Activated CD4-positive, alpha-beta memory T cell treated with anti-CD3 and anti-CD28 coated beads, Interleukin-2, amount 10 ng/mL, durations not matched to agents 7 days and 5 days (primary cell): ENCODE data around the gene PIM1. TPM values are rescaled to one million over a fixed set of nuclear protein-coding genes. Genes with fewer than 3 reads are reported as not detected.

Experiments
- CTCF ChIA-PET: fragments of 350-600 bp; sonication (Branson Sonifier 250); formaldehyde crosslinking; loops from one replicate; lab custom pipeline; 2021; ENCODE audit warnings: antibody characterized with exemption, inconsistent platforms; lab: Charles Lee
- POLR2A ChIA-PET: fragments of 350-600 bp; sonication (Branson Sonifier 250); formaldehyde crosslinking; loops from one replicate; lab custom pipeline; 2021; ENCODE audit warnings: antibody characterized with exemption; lab: Charles Lee
- DNase-seq: peaks from one replicate; pipeline ENCODE4 v3.0.0-alpha.2; 2020
- H3K27ac Mint-ChIP-seq: one replicate; pipeline ENCODE4 v1.8.0; 2021; ENCODE audit warnings: mild to moderate bottlenecking, mixed read lengths
- H3K27me3 Mint-ChIP-seq: one replicate; pipeline ENCODE4 v1.8.0; 2021; ENCODE audit warnings: mixed read lengths
- H3K36me3 Mint-ChIP-seq: one replicate; pipeline ENCODE4 v1.8.0; 2021; ENCODE audit warnings: low read depth, mixed read lengths
- H3K4me1 Mint-ChIP-seq: one replicate; pipeline ENCODE4 v1.8.0; 2021; ENCODE audit warnings: mixed read lengths
- H3K4me3 Mint-ChIP-seq: one replicate; pipeline ENCODE4 v1.8.0; 2021; ENCODE audit warnings: mild to moderate bottlenecking, mixed read lengths
- H3K9me3 Mint-ChIP-seq: one replicate; pipeline ENCODE4 v1.8.0; 2021; ENCODE audit warnings: mixed read lengths
- total RNA-seq, 2 experiments: library from RNA; stranded (reverse); gene quantifications; one replicate each; pipeline ENCODE4 v1.2.3, GENCODE V29; 2021

Gene PIM1
- total RNA-seq, 2 experiments from 2014 or later = 497 to 505 TPM

GRCh38 chr6:37140145-37140544 is 29.8 kb upstream of the PIM1 start:
- H3K27ac Mint-ChIP-seq = no peak overlapping the region
- H3K36me3 Mint-ChIP-seq = no peaks in the 10 kb centered on the region
- CTCF ChIA-PET = interaction anchor here (0.7 kb wide), 2 partner anchors 21 to 47 kb away, joined by 3 to 4 read pairs; no protein-coding TSS in a partner anchor
- POLR2A ChIA-PET = interaction anchor here (2.7 kb wide), 1 partner anchor 31 kb away, joined by 18 read pairs; the partner anchor contains the start of gene PIM1
- DNase-seq = no peak
- H3K4me3 Mint-ChIP-seq = no peak overlapping the region
- H3K4me1 Mint-ChIP-seq = peaks cover 52% of the 10 kb centered on the region
- H3K27me3 Mint-ChIP-seq = no peaks in the 10 kb centered on the region
- H3K9me3 Mint-ChIP-seq = no peaks in the 10 kb centered on the region

DNA sequence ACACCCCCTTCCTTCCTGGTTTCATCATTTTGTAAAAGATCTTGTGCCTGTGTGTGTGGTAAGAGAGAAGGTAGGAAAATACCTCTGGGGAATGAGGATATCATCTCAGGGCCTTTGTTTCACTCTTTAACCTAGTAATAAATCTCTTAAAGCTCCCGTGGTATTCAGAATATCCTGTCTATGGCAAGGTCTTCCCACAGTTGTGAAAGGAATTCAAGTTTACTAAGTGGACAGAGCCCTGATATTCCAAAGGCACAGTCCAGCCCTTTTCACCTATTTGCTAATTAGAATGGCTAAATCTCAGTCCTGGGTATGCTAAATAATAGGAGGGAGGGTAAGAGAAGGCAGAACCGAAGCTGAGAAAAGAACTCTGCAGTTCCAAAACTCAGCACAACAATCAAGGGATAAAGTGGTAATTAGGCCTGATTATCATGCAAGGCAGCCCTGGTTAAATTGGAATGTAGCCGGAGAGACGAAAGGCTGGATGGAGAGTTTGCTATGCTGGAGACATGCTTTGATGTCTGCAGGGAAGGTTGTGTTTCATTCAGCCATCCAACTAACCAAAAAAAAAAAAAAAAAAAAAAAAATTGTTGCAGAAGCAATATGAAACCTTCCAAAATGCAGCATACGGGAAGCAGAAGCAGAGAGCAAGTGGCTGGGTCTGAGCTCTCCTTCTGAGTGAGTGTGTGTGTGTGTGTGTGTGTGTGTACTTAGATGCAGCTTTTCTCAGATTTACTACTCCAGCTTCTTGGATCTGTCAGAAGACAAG is 28.5 kb upstream of the PIM1 start:
- Mint-ChIP-seq H3K9me3 (no peaks in the 10 kb centered on the region), H3K4me1 (peaks cover 43% of the 10 kb centered on the region), H3K27ac (peak overlapping the region; percentile 16), H3K36me3 (no peaks in the 10 kb centered on the region), H3K4me3 (no peak overlapping the region), H3K27me3 (no peaks in the 10 kb centered on the region)
- no peak for DNase-seq
- ChIA-PET CTCF (interaction anchor here (0.6 to 1.5 kb wide), 5 partner anchors 10 to 237 kb away, joined by 3 to 6 read pairs (median 4); no protein-coding TSS in a partner anchor), POLR2A (interaction anchor here (0.8 to 2.7 kb wide), 6 partner anchors 10 to 116 kb away, joined by 3 to 18 read pairs (median 4); partner anchors contain the start of genes PIM1, TBC1D22B and TMEM217)

DNA sequence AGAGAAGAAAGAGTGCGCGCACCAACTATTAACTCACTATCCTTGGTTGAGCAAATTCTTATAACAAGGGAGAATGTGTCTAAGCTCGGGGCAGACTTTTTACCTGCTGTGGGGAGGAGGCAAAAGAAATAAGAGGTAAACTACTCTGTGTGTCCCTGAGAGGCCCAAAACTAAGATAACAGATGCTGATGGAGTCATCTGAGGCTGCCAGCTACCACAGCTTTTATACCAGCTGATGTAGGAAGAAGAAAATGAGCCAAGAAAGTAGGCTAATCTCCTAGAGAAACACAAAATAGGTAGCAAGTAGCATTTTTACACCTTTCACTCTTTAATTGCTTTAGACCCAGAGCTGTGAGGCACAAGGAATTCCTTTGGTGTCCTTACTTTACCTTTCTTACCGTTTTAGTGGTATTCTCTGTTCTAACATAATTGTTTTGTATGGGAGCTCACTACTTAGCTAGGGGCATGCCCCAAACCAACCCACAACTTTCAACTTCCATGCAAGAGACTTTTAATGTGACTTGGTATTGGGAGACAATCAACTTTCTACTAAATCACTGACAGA is 27.8 kb upstream of the PIM1 start:
- peaks cover 36% of the 10 kb centered on the region for H3K4me1 Mint-ChIP-seq
- H3K27me3 Mint-ChIP-seq = no peaks in the 10 kb centered on the region
- no peak overlapping the region for H3K4me3 Mint-ChIP-seq
- peak overlapping the region; percentile 16 for H3K27ac Mint-ChIP-seq
- CTCF ChIA-PET = interaction anchor here (0.6 to 1.5 kb wide), 5 partner anchors 11 to 236 kb away, joined by 3 to 6 read pairs (median 4); no protein-coding TSS in a partner anchor
- POLR2A ChIA-PET = interaction anchor here (0.8 to 2.7 kb wide), 6 partner anchors 10 to 116 kb away, joined by 3 to 18 read pairs (median 4); partner anchors contain the start of genes PIM1, TBC1D22B and TMEM217
- no peaks in the 10 kb centered on the region for H3K9me3 Mint-ChIP-seq
- H3K36me3 Mint-ChIP-seq = no peaks in the 10 kb centered on the region
- DNase-seq = no peak

GRCh38 chr6:37143585-37143984 is 26.4 kb upstream of the PIM1 start:
- Mint-ChIP-seq H3K27ac (no peak overlapping the region), H3K27me3 (no peaks in the 10 kb centered on the region), H3K36me3 (no peaks in the 10 kb centered on the region), H3K9me3 (no peaks in the 10 kb centered on the region), H3K4me1 (peaks cover 24% of the 10 kb centered on the region), H3K4me3 (no peak overlapping the region)
- POLR2A ChIA-PET = interaction anchor here (1.5 kb wide), 1 partner anchor 28 kb away, joined by 3 read pairs; no protein-coding TSS in a partner anchor
- DNase-seq = no peak
- CTCF ChIA-PET = no interaction called here

DNA sequence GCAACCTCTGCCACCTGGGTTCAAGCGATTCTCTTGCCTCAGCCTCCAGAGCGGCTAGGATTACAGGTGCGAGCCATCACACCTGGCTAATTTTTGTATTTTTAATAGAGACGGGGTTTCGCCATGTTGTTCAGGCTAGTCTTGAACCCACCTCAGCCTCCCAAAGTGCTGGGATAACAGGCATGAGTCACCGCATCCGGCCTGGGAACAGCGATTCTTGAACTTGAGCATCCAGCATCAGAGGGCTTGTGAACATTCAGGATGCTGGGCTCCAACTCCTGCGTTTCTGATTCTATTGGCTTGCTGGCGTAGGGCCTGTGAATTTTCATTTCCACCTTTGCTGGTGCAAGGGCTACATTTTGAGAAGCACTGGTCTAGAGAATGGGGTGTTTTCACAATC is 24.5 kb upstream of the PIM1 start:
- Mint-ChIP-seq H3K4me1 (peaks cover 24% of the 10 kb centered on the region), H3K9me3 (no peaks in the 10 kb centered on the region), H3K27ac (no peak overlapping the region), H3K4me3 (no peak overlapping the region), H3K27me3 (peaks cover 3% of the 10 kb centered on the region), H3K36me3 (no peaks in the 10 kb centered on the region)
- no peak for DNase-seq
- CTCF ChIA-PET = no interaction called here
- POLR2A ChIA-PET = no interaction called here

DNA sequence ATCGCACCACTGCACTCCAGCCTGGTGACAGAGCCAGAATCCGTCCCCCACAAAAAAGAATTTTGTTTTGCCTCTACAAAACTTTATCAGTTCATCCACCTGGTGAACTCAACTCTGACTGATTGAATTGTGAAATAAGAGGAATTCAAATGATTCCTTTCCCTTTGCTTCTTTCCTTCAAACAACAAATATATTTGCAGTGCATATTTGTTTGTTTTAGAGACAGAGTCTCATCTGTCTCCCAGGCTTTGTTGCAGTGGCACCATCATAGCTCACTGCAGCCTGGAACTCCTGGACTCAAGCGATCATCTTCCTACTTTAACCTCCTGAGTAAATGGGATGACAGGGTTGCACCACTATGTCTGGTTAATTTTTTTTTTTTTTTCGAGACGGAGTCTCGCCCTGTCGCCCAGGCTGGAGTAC is 23.2 kb upstream of the PIM1 start:
- H3K4me1 Mint-ChIP-seq = peaks cover 17% of the 10 kb centered on the region
- DNase-seq = no peak
- no peak overlapping the region for H3K4me3 Mint-ChIP-seq
- H3K27me3 Mint-ChIP-seq = peaks cover 3% of the 10 kb centered on the region
- H3K9me3 Mint-ChIP-seq = no peaks in the 10 kb centered on the region
- CTCF ChIA-PET = no interaction called here
- H3K36me3 Mint-ChIP-seq = no peaks in the 10 kb centered on the region
- no peak overlapping the region for H3K27ac Mint-ChIP-seq
- POLR2A ChIA-PET = interaction anchor here (1.1 kb wide), 1 partner anchor 25 kb away, joined by 3 read pairs; no protein-coding TSS in a partner anchor

GRCh38 chr6:37149745-37150144 is 20.2 kb upstream of the PIM1 start:
- POLR2A ChIA-PET = no interaction called here

GRCh38 chr6:37150314-37150713 is 19.6 kb upstream of the PIM1 start:
- Mint-ChIP-seq H3K4me1 (peaks cover 8% of the 10 kb centered on the region), H3K27ac (no peak overlapping the region), H3K4me3 (no peak overlapping the region), H3K36me3 (no peaks in the 10 kb centered on the region), H3K9me3 (no peaks in the 10 kb centered on the region), H3K27me3 (peaks cover 3% of the 10 kb centered on the region)
- no peak for DNase-seq
- ChIA-PET CTCF (no interaction called here), POLR2A (no interaction called here)

More at GRCh38 chr6:37149745-37150144, 20.2 kb upstream of the PIM1 start:
- H3K36me3 Mint-ChIP-seq = no peaks in the 10 kb centered on the region
- CTCF ChIA-PET = no interaction called here
- no peak overlapping the region for H3K4me3 Mint-ChIP-seq
- H3K27me3 Mint-ChIP-seq = peaks cover 3% of the 10 kb centered on the region
- H3K4me1 Mint-ChIP-seq = peaks cover 2% of the 10 kb centered on the region
- DNase-seq = no peak
- no peaks in the 10 kb centered on the region for H3K9me3 Mint-ChIP-seq
- H3K27ac Mint-ChIP-seq = no peak overlapping the region

DNA sequence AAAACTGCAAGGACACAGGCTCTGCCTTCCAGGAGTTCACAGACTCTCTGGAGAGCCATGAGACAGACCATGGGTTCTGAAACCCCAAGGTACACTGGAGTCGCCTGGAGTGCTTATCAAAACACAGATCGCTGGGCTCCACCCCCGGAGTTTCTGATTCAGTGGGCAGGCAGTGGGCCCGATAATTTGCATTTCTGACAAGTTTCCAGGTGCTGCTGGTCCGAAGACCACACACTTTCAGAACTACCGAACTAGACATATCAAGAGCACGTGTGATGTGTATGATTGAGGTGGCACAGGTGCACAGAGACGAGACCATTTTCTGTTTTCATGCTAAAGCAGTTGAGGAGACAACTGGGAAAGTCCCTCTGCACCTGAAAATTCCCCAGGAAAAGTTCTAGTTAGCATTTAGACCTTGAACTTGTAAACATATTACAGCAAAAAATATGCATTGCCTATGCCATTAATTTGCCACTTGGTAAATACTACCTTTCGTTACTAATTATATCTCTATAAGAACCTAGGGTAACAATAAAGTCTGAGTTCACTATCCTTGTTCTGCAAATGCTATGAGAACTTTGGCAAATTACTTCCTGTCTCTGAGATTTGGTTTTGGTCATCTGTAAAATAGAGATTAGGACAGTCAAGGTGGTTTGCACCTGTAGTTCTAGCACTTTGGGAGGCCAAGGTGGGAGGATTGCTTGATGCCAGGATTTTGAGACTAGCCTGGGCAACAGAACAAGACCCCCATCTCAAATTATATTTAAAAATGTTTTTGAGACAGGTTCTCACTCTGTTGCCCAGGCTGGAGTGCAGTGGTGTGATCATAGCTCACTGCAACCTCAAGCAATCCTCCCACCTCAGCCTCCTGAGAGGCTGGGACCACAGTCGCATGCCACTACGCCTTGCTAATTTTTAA is 14.3 kb upstream of the PIM1 start:
- CTCF ChIA-PET = no interaction called here

DNA sequence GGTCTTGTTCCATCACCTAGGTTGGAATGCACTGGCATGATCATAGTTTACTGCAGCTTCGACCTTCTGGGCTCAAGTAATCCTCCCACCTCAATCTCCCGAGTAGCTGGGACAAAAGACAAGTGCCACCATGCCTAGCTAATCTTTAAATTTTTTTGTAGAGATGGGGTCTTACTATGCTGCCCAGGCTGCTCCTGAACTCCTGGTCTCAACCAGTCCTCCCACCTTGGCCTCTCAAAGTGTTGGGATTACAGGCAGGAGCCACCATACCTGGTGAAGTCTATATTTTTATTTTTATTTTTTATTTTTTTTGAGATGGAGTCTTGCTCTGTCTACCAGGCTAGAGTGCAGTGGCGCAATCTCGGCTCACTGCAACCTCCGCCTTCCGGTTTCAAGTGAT is 11.4 kb upstream of the PIM1 start:
- Mint-ChIP-seq H3K4me1 (peaks cover 34% of the 10 kb centered on the region), H3K36me3 (no peaks in the 10 kb centered on the region), H3K27me3 (no peaks in the 10 kb centered on the region), H3K9me3 (no peaks in the 10 kb centered on the region), H3K4me3 (no peak overlapping the region), H3K27ac (no peak overlapping the region)
- CTCF ChIA-PET = interaction anchor here (1.2 kb wide), 1 partner anchor 137 kb away, joined by 3 read pairs; no protein-coding TSS in a partner anchor
- no peak for DNase-seq
- POLR2A ChIA-PET = interaction anchor here (1.2 to 1.6 kb wide), 2 partner anchors 12 to 107 kb away, joined by 3 to 16 read pairs; partner anchors contain the start of gene PIM1

More for the DNA sequence above, 14.3 kb upstream of the PIM1 start:
- POLR2A ChIA-PET = interaction anchor here (1.3 to 1.4 kb wide), 2 partner anchors 18 to 104 kb away, joined by 3 to 6 read pairs; no protein-coding TSS in a partner anchor
- Mint-ChIP-seq H3K27me3 (no peaks in the 10 kb centered on the region), H3K9me3 (no peaks in the 10 kb centered on the region), H3K27ac (peak overlapping the region; percentile 38), H3K4me3 (peak overlapping the region; percentile 9), H3K36me3 (no peaks in the 10 kb centered on the region), H3K4me1 (peaks cover 26% of the 10 kb centered on the region)
- DNase-seq = peak; percentile 59

DNA sequence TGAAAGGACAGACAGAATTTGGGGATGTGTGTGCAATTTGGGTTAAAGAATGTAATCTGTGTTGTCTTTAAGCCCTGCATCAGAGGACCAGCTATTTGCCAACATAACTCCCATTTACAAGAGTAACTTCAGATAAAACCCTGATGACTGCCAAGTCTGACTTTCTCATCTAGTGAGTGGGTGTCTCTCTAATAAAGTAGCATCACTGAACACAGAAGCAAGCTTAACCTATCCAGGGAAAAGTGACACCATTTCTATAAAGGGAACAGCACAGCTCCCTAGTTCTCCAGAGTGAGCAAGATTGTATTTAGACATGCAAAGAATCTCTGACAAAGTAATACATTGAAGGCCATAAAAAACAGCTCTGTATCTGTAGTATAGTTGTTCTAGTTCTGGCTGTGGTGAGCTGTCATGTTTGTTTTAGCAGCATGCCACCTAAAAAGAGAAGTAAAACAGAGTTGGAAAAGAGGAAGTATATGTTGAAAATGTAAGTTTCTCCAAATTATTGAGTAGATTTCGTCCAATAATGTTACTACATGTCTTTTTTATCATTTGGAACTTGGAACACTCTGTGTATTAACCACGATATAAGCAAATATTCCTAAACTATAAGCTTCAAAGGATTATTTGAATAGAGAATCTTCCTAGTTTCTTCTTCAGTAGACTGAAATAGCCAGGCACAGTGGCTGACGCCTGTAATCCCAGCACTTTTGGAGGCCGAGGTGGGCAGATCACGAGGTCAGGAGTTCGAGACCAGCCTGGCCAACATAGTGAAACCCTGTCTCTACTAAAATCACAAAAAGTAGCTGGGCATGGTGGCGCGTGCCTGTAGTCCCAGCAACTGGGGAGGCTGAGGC is 8.8 kb upstream of the PIM1 start:
- Mint-ChIP-seq H3K4me1 (peaks cover 27% of the 10 kb centered on the region), H3K4me3 (no peak overlapping the region), H3K27ac (no peak overlapping the region), H3K9me3 (no peaks in the 10 kb centered on the region), H3K36me3 (no peaks in the 10 kb centered on the region), H3K27me3 (no peaks in the 10 kb centered on the region)
- POLR2A ChIA-PET = interaction anchor here (1.1 to 2.4 kb wide), 4 partner anchors 8 to 111 kb away, joined by 3 to 11 read pairs (median 5); partner anchors contain the start of gene PIM1
- CTCF ChIA-PET = interaction anchor here (0.7 to 2.6 kb wide), 5 partner anchors 8 to 143 kb away, joined by 3 to 7 read pairs (median 4); no protein-coding TSS in a partner anchor
- no peak for DNase-seq
